ENCODE data around the gene SEMA5B. TPM values are rescaled to one million over a fixed set of nuclear protein-coding genes. Genes with fewer than 3 reads are reported as not detected.

SEMA5B gene
- total RNA-seq, 1 donor from 2014 or later, result not detected

- intact Hi-C loops (cut with micrococcal nuclease), result no loop called here
These were observed 49.7 kb downstream of the SEMA5B start for GRCh38 chr3:122977746-122978466.

- intact Hi-C loops (cut with micrococcal nuclease), result no loop called here
These were observed 51.7 kb downstream of the SEMA5B start for GRCh38 chr3:122975924-122976293.

- intact Hi-C loops (cut with micrococcal nuclease), result no loop called here
These were observed 52.2 kb downstream of the SEMA5B start for GRCh38 chr3:122975163-122975923.

GRCh38 chr3:122974764-122975162 lies 52.8 kb downstream of the SEMA5B start:
- intact Hi-C loops (cut with micrococcal nuclease), result no loop called here

- intact Hi-C loops (cut with micrococcal nuclease), result no loop called here
These were observed 53.5 kb downstream of the SEMA5B start for GRCh38 chr3:122973893-122974615.

- intact Hi-C loops (cut with micrococcal nuclease), result no loop called here
These were observed 55.4 kb downstream of the SEMA5B start for GRCh38 chr3:122972141-122972540.

- intact Hi-C loops (cut with micrococcal nuclease), result no loop called here
These were observed 57.7 kb downstream of the SEMA5B start for GRCh38 chr3:122969585-122970469.

GRCh38 chr3:122967765-122968164 lies 59.8 kb downstream of the SEMA5B start:
- intact Hi-C loops (cut with micrococcal nuclease), result no loop called here

GRCh38 chr3:122967356-122967755 lies 60.2 kb downstream of the SEMA5B start:
- intact Hi-C loops (cut with micrococcal nuclease), result no loop called here

GRCh38 chr3:122966045-122966444 lies 61.5 kb downstream of the SEMA5B start:
- intact Hi-C loops (cut with micrococcal nuclease), result no loop called here

GRCh38 chr3:122964811-122965210 lies 62.8 kb downstream of the SEMA5B start:
- intact Hi-C loops (cut with micrococcal nuclease), result no loop called here

- intact Hi-C loops (cut with micrococcal nuclease), result no loop called here
These were observed 65.4 kb downstream of the SEMA5B start for GRCh38 chr3:122962149-122962548.

- intact Hi-C loops (cut with micrococcal nuclease), result no loop called here
These were observed 66.4 kb downstream of the SEMA5B start for GRCh38 chr3:122961146-122961545.

- intact Hi-C loops (cut with micrococcal nuclease), result no loop called here
These were observed 66.9 kb downstream of the SEMA5B start for GRCh38 chr3:122960652-122961051.

- intact Hi-C loops (cut with micrococcal nuclease), result no loop called here
These were observed 68.2 kb downstream of the SEMA5B start for GRCh38 chr3:122959339-122959738.

- intact Hi-C loops (cut with micrococcal nuclease), result no loop called here
These were observed 69.6 kb downstream of the SEMA5B start for GRCh38 chr3:122957707-122958689.

GRCh38 chr3:122956693-122957455 lies 70.7 kb downstream of the SEMA5B start:
- intact Hi-C loops (cut with micrococcal nuclease), result no loop called here

GRCh38 chr3:122955916-122956692 lies 71.5 kb downstream of the SEMA5B start:
- intact Hi-C loops (cut with micrococcal nuclease), result no loop called here
